Measurements from ENCODE around the gene CCDC183. TPM values are rescaled to one million over a fixed set of nuclear protein-coding genes. Genes with fewer than 3 reads are reported as not detected.

CCDC183 gene
- total and polyA plus RNA-seq, 2 donors from 2014 or later: 0.88 to 3.1 TPM

DNA sequence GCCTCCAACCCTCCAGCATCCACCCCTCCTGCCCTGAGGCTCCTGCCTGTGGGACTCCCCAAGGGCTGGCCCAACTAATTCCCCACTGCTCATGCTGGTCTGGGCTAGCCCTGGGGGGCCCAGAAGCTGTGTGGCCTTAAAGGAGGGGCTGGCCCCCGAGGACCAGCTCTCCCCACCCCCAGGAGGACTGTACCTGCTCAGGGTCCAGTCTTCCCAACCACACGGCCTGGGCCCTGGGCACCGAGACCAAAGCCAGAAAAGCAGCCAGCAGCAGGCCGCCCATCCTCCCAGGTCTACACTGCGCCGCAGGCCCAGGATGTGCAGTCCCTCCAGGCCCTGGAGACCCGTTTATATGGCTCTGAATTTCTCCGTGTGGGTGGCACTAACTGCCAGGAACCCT is 47.9 kb upstream of the CCDC183 start, which contains the start of gene LCN6:
Gene LCN6, minus strand, starts transcription at position 325 of the 400 bp plus-strand sequence. Its CDS starts 42 bp downstream, at position 283.
- Histone ChIP-seq H3K4me3 (ENCODE audit: low read length in 3 of 3) (no peak within 1 kb of the TSS), H3K9me3 (ENCODE audit: control insufficient read depth in 2 of 3, insufficient read depth in 1 of 3, low read length in 3 of 3) (peaks cover 0 to 11% (median 0%) of the 10 kb centered on the region in 3 donors), H3K9ac (ENCODE audit: low read length in 3 of 3) (no peak within 1 kb of the TSS), H3K4me1 (ENCODE audit: control insufficient read depth in 2 of 3, insufficient read depth in 2 of 3, low read depth in 1 of 3, low read length in 3 of 3) (no peaks in the 10 kb centered on the region), H3K36me3 (ENCODE audit: control insufficient read depth in 2 of 3, insufficient read depth in 3 of 3, low read length in 3 of 3) (no peaks in the 10 kb centered on the region), H3K27ac (ENCODE audit: low read depth in 2 of 2, low read length in 2 of 2) (no peak within 1 kb of the TSS), H3K27me3 (ENCODE audit: control insufficient read depth, insufficient read depth, low read length) (no peaks in the 10 kb centered on the region)
- TF ChIP-seq, protein P1, sequence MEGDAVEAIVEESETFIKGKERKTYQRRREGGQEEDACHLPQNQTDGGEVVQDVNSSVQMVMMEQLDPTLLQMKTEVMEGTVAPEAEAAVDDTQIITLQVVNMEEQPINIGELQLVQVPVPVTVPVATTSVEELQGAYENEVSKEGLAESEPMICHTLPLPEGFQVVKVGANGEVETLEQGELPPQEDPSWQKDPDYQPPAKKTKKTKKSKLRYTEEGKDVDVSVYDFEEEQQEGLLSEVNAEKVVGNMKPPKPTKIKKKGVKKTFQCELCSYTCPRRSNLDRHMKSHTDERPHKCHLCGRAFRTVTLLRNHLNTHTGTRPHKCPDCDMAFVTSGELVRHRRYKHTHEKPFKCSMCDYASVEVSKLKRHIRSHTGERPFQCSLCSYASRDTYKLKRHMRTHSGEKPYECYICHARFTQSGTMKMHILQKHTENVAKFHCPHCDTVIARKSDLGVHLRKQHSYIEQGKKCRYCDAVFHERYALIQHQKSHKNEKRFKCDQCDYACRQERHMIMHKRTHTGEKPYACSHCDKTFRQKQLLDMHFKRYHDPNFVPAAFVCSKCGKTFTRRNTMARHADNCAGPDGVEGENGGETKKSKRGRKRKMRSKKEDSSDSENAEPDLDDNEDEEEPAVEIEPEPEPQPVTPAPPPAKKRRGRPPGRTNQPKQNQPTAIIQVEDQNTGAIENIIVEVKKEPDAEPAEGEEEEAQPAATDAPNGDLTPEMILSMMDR (IDR thresholded peaks at IDR 0.05; ENCODE audit: borderline replicate concordance, extremely low read depth, insufficient read depth): no peak
- DNase-seq: no peak
- no peak for FAIRE-seq
- intact Hi-C loops (cut with DNase I): no loop called here

DNA sequence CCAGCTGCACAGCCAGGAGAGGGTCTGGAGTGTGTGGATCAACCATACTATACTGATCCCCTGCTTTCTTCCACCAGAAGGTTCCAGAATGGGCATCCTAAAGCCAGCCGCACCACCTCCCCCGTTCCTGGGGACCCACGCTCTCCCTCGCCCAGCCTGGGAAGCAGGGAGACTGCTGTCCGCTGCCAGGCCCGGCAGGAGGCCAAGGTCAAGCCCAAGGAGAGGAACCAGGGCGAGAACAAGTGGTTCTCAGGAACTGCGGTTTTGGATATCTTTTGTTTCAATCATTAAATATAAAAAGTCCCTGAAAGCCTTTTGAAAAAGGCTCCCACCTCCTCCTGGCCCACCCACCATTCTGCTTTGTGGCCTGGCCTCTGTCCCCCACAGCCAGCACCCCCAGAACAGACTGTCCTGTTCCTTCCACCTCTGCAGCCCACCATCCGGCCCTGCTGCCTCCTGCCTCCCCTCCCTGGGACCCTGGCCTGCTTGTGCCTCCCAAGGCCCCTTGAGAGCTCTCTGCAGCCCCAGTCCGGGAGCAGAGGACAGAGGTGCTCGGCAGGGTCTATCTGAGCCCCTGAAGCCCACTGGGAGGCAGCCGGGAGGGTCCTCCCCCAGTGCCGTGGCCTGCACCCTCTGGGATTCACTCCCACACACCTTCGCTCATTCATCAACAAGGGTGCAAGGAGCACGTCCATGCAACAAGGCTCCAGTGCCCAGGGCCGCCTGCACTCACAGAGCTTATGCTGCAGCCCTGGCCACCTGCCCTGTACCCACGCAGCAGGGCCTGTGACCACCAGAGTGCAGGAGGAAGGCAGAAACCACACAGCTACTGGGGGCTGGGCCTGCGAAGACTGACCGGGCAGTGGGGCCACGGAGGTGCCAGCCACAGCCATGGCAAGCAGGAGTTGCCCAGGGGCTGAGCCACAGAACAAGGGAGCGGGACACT is 47.2 kb upstream of the CCDC183 start:
- peaks cover 0 to 11% (median 0%) of the 10 kb centered on the region in 3 donors for H3K9me3 ChIP-seq (ENCODE audit: control insufficient read depth in 2 of 3, insufficient read depth in 1 of 3, low read length in 3 of 3)
- no peaks in the 10 kb centered on the region for H3K4me1 ChIP-seq (ENCODE audit: control insufficient read depth in 2 of 3, insufficient read depth in 2 of 3, low read depth in 1 of 3, low read length in 3 of 3)
- H3K27me3 ChIP-seq (ENCODE audit: control insufficient read depth, insufficient read depth, low read length): no peaks in the 10 kb centered on the region
- FAIRE-seq: no peak
- no peak overlapping the region for H3K9ac ChIP-seq (ENCODE audit: low read length in 3 of 3)
- H3K36me3 ChIP-seq (ENCODE audit: control insufficient read depth in 2 of 3, insufficient read depth in 3 of 3, low read length in 3 of 3): no peaks in the 10 kb centered on the region
- no peak overlapping the region for H3K4me3 ChIP-seq (ENCODE audit: low read length in 3 of 3)
- no peak for DNase-seq
- H3K27ac ChIP-seq (ENCODE audit: low read depth in 2 of 2, low read length in 2 of 2): no peak overlapping the region
- intact Hi-C loops (cut with DNase I): no loop called here
- TF ChIP-seq, protein P1 (IDR thresholded peaks at IDR 0.05; ENCODE audit: borderline replicate concordance, extremely low read depth, insufficient read depth): no peak

DNA sequence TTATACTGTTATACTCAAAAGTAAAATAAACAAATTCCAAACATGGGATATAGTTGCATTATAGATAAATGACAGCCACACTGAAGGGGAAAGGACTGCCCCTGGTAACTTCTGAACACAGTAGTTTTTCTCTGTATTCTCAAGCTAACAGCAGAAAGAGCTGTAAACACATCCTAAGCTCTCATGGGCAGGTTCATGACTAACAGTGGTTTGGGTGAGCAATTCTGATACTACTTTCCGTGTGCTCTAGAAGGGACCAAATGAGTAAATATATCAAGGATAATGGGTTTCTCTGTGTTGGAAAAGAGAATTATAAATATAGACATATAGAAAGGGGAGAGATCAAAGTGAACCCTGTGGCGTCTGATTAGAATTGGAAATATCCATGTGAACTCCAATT is 45.6 kb upstream of the CCDC183 start:
- intact Hi-C loops (cut with DNase I): no loop called here

More for the DNA sequence above, 45.6 kb upstream of the CCDC183 start:
- FAIRE-seq (no peak), DNase-seq (no peak)
- Histone ChIP-seq H3K27ac (ENCODE audit: low read depth in 2 of 2, low read length in 2 of 2) (no peak overlapping the region), H3K27me3 (ENCODE audit: control insufficient read depth, insufficient read depth, low read length) (no peaks in the 10 kb centered on the region), H3K4me1 (ENCODE audit: control insufficient read depth in 2 of 3, insufficient read depth in 2 of 3, low read depth in 1 of 3, low read length in 3 of 3) (no peaks in the 10 kb centered on the region), H3K9me3 (ENCODE audit: control insufficient read depth in 2 of 3, insufficient read depth in 1 of 3, low read length in 3 of 3) (peaks cover 0 to 11% (median 0%) of the 10 kb centered on the region in 3 donors), H3K36me3 (ENCODE audit: control insufficient read depth in 2 of 3, insufficient read depth in 3 of 3, low read length in 3 of 3) (no peaks in the 10 kb centered on the region), H3K9ac (ENCODE audit: low read length in 3 of 3) (no peak overlapping the region), H3K4me3 (ENCODE audit: low read length in 3 of 3) (no peak overlapping the region)
- TF ChIP-seq, protein P1 (IDR thresholded peaks at IDR 0.05; ENCODE audit: borderline replicate concordance, extremely low read depth, insufficient read depth): no peak

Measured in kidney (tissue), 14 donors.